H1 (cell line): ENCODE data around the gene KDM2A. TPM values are rescaled to one million over a fixed set of nuclear protein-coding genes. Genes with fewer than 3 reads are reported as not detected.

Experiments
- CTCF ChIA-PET: fragments of 300-600 bp; sonication (Branson Sonifier 250); formaldehyde crosslinking; loops from one replicate; lab custom pipeline; 2021; ENCODE audit not compliant: partially characterized antibody; lab: Charles Lee
- POLR2A ChIA-PET: fragments of 300-600 bp; sonication (Branson Sonifier 250); formaldehyde crosslinking; loops from one replicate; lab custom pipeline; 2021; ENCODE audit warnings: inconsistent platforms; ENCODE audit not compliant: partially characterized antibody; lab: Charles Lee
- DNase-seq, 2 experiments: peaks; one replicate each; pipeline versions ENCODE4 v3.0.0 to v3.0.0-alpha.2; 2010 to 2022; ENCODE audit warnings: low spot score in 2 of 2, low read depth in 1 of 2, mixed read lengths in 1 of 2
- FAIRE-seq: peaks from 2 replicates; lab custom pipeline; 2011; peaks lifted over from hg19 to GRCh38; lab: Jason Lieb, UNC
- H2AFZ ChIP-seq: 2 replicates; pipeline ENCODE4 v1.8.1; 2012; ENCODE audit warnings: low read length, inconsistent platforms
- H2AK5ac ChIP-seq: 2 replicates; pipeline ENCODE4 v1.6.1; 2013; ENCODE audit warnings: low read depth, low read length
- H2BK120ac ChIP-seq: replicated peaks from 2 replicates; pipeline ENCODE3; 2013; ENCODE audit warnings: low read depth, low read length, inconsistent platforms
- H2BK12ac ChIP-seq: 2 replicates; pipeline ENCODE4 v1.6.1; 2013; ENCODE audit warnings: low read depth, low read length
- H2BK15ac ChIP-seq: 2 replicates; pipeline ENCODE4 v1.6.1; 2013; ENCODE audit warnings: low read length
- H2BK20ac ChIP-seq: 2 replicates; pipeline ENCODE4 v1.6.1; 2013; ENCODE audit warnings: low read length
- H2BK5ac ChIP-seq: 2 replicates; pipeline ENCODE4 v1.6.1; 2013; ENCODE audit warnings: low read depth, low read length
- H3K14ac ChIP-seq: 2 replicates; pipeline ENCODE4 v1.6.1; 2013; ENCODE audit warnings: inconsistent platforms; ENCODE audit not compliant: insufficient read length
- H3K18ac ChIP-seq: 2 replicates; pipeline ENCODE4 v1.6.1; 2013; ENCODE audit warnings: low read length; ENCODE audit errors: extremely low read depth
- H3K23ac ChIP-seq: 2 replicates; pipeline ENCODE4 v1.6.1; 2013; ENCODE audit warnings: inconsistent platforms; ENCODE audit not compliant: insufficient read length
- H3K23me2 ChIP-seq: 2 replicates; pipeline ENCODE4 v1.6.1; 2013; ENCODE audit warnings: low read depth, low read length
- H3K27ac ChIP-seq: 2 replicates; pipeline ENCODE4 v1.6.1; 2011; ENCODE audit warnings: low read depth, low read length, inconsistent platforms
- H3K27me3 ChIP-seq, 4 experiments: replicated peaks in 1 of 4; 1 replicate in 1 of 4; 2 replicates in 3 of 4; pipeline versions ENCODE4 v1.6.1 to v1.8.1; 2011 to 2013; ENCODE audit warnings: low read length in 3 of 4, mild to moderate bottlenecking in 3 of 4, inconsistent platforms in 2 of 4, mixed read lengths in 2 of 4, moderate library complexity in 1 of 4; ENCODE audit not compliant: control insufficient read depth in 3 of 4, insufficient read depth in 3 of 4; ENCODE audit errors: extremely low read depth in 1 of 4
- H3K36me3 ChIP-seq, 4 experiments: 2 replicates each; pipeline versions ENCODE4 v1.6.1 to v1.8.1; 2011 to 2013; ENCODE audit warnings: mild to moderate bottlenecking in 4 of 4, low read length in 3 of 4, moderate library complexity in 2 of 4, control low read depth in 1 of 4, inconsistent platforms in 1 of 4; ENCODE audit not compliant: insufficient read depth in 4 of 4, control insufficient read depth in 2 of 4
- H3K4ac ChIP-seq: replicated peaks from 2 replicates; pipeline ENCODE3; 2013; ENCODE audit warnings: low read length, low read depth, mixed read lengths, inconsistent platforms; ENCODE audit not compliant: insufficient read length
- H3K4me1 ChIP-seq, 4 experiments: replicated peaks in 1 of 4; 1 replicate in 1 of 4; 2 replicates in 3 of 4; pipeline versions ENCODE4 v1.6.1 to v1.8.1; 2011 to 2013; ENCODE audit warnings: low read length in 3 of 4, inconsistent platforms in 2 of 4, mixed read lengths in 1 of 4; ENCODE audit not compliant: insufficient read depth in 4 of 4, control insufficient read depth in 3 of 4
- H3K4me2 ChIP-seq, 2 experiments: 2 replicates each; pipeline versions ENCODE4 v1.6.1 to v1.8.1; 2011 to 2013; ENCODE audit warnings: low read depth in 2 of 2, low read length in 2 of 2, control low read depth in 1 of 2, inconsistent platforms in 1 of 2, mild to moderate bottlenecking in 1 of 2; ENCODE audit not compliant: insufficient read depth in 1 of 2
- H3K4me3 ChIP-seq, 4 experiments: fragments of 200-600, 300-600 bp in 1 of 4; sonication (generic), shearing (Covaris generic), sonication (Bioruptor Twin) in 1 of 4; 2 replicates each; pipeline versions ENCODE4 v1.5.1 to v1.8.1; 2011 to 2016; ENCODE audit warnings: low read length in 4 of 4, low read depth in 3 of 4, control low read depth in 2 of 4, inconsistent platforms in 2 of 4, mild to moderate bottlenecking in 2 of 4, mixed read lengths in 1 of 4, moderate library complexity in 1 of 4; ENCODE audit not compliant: insufficient read depth in 2 of 4; ENCODE audit errors: extremely low read depth in 1 of 4
- H3K56ac ChIP-seq: replicated peaks from 2 replicates; pipeline ENCODE3; 2013; ENCODE audit warnings: low read depth, mild to moderate bottlenecking, mixed read lengths, low read length, inconsistent platforms; ENCODE audit not compliant: insufficient read length
- H3K79me1 ChIP-seq: 2 replicates; pipeline ENCODE4 v1.6.1; 2013; ENCODE audit warnings: low read depth, low read length, control low read depth
- H3K79me2 ChIP-seq, 2 experiments: 2 replicates each; pipeline versions ENCODE4 v1.6.1 to v1.8.1; 2012 to 2013; ENCODE audit warnings: low read length in 2 of 2, mild to moderate bottlenecking in 2 of 2, inconsistent platforms in 1 of 2; ENCODE audit not compliant: insufficient read depth in 2 of 2, control insufficient read depth in 1 of 2
- H3K9ac ChIP-seq, 4 experiments: replicated peaks in 1 of 4; 1 replicate in 1 of 4; 2 replicates in 3 of 4; pipeline versions ENCODE4 v1.6.1 to v1.8.1; 2011 to 2013; ENCODE audit warnings: low read depth in 3 of 4, low read length in 3 of 4, control low read depth in 2 of 4, mild to moderate bottlenecking in 2 of 4, moderate library complexity in 2 of 4, inconsistent platforms in 1 of 4; ENCODE audit errors: extremely low read depth in 1 of 4
- H3K9me3 ChIP-seq, 2 experiments: 2 replicates each; pipeline versions ENCODE4 v1.6.1 to v1.8.1; 2012 to 2013; ENCODE audit warnings: mild to moderate bottlenecking in 2 of 2, moderate library complexity in 2 of 2, control low read depth in 1 of 2, inconsistent platforms in 1 of 2, low read depth in 1 of 2, low read length in 1 of 2, mixed read lengths in 1 of 2; ENCODE audit not compliant: insufficient read depth in 2 of 2
- H4K20me1 ChIP-seq, 2 experiments: replicated peaks in 1 of 2; 2 replicates each; pipeline versions ENCODE3 to v1.8.1; 2011 to 2013; ENCODE audit warnings: inconsistent platforms in 2 of 2, low read length in 2 of 2, mild to moderate bottlenecking in 1 of 2; ENCODE audit not compliant: insufficient read depth in 2 of 2, control insufficient read depth in 1 of 2
- H4K5ac ChIP-seq: 2 replicates; pipeline ENCODE4 v1.6.1; 2013; ENCODE audit warnings: low read length, low read depth, mixed read lengths, inconsistent platforms; ENCODE audit not compliant: insufficient read length
- H4K8ac ChIP-seq: 2 replicates; pipeline ENCODE4 v1.8.0; 2013; ENCODE audit warnings: mild to moderate bottlenecking, moderate library complexity, low read length, inconsistent platforms; ENCODE audit not compliant: insufficient read depth; ENCODE audit errors: extremely low read depth
- H4K91ac ChIP-seq: replicated peaks from 2 replicates; pipeline ENCODE3; 2013; ENCODE audit warnings: low read length, mixed read lengths, inconsistent platforms; ENCODE audit not compliant: insufficient read length
- ASH2L ChIP-seq: fragments of 200-600, 300-600 bp; sonication (generic); IDR thresholded peaks from one replicate; pipeline ENCODE4 v1.7.1; 2017; ENCODE audit warnings: low read length
- BACH1 ChIP-seq: IDR thresholded peaks from 2 replicates; pipeline ENCODE4 v1.6.1; 2012; ENCODE audit warnings: low read length, improper control_type of control experiment
- CHD1 ChIP-seq: IDR thresholded peaks from 2 replicates; pipeline ENCODE4 v1.6.1; 2012; ENCODE audit warnings: low read depth, low read length, improper control_type of control experiment
- POLR2AphosphoS5 ChIP-seq: IDR thresholded peaks from 2 replicates; pipeline ENCODE4 v1.6.1; 2011; ENCODE audit warnings: low read depth, low read length
- SIN3A ChIP-seq, 2 experiments: IDR thresholded peaks in 1 of 2; conservative IDR thresholded peaks in 1 of 2; 2 replicates each; pipeline ENCODE4 v1.6.1; 2011 to 2012; ENCODE audit warnings: low read length in 2 of 2, improper control_type of control experiment in 1 of 2, low read depth in 1 of 2, mild to moderate bottlenecking in 1 of 2
- TEAD4 ChIP-seq: IDR thresholded peaks from 2 replicates; pipeline ENCODE4 v1.6.1; 2012; ENCODE audit warnings: low read depth, low read length, inconsistent platforms, mixed read lengths
- YY1 ChIP-seq: IDR thresholded peaks from 2 replicates; pipeline ENCODE4 v1.6.1; 2011; ENCODE audit warnings: low read depth, mild to moderate bottlenecking, low read length
- WGBS, 2 experiments: shearing (Covaris generic) in 1 of 2; methylation state at CpG; one replicate each; pipeline versions ENCODE4 v1.1.6 to v1.1.7; 2013 to 2015; ENCODE audit warnings: low lambda C conversion rate in 2 of 2, mixed read lengths in 2 of 2, inconsistent platforms in 1 of 2, low coverage in 1 of 2, missing lambda C conversion rate in 1 of 2; ENCODE audit not compliant: insufficient replicate concordance in 2 of 2, insufficient coverage in 1 of 2, insufficient read length in 1 of 2; ENCODE audit errors: extremely low coverage in 1 of 2, missing lambda C conversion rate in 1 of 2; 5-methylcytosine and 5-hydroxymethylcytosine counted together
- polyA plus RNA-seq, 7 experiments: library from polyadenylated mRNA; depleted of rRNA in 3 of 7; stranded (reverse) in 5 of 7; unstranded in 2 of 7; fragments of >200 nt in 5 of 7; fragments of 200-250 nt in 2 of 7; gene quantifications; 1 replicate in 5 of 7; 2 replicates in 1 of 7; 4 replicates in 1 of 7; pipeline versions ENCODE4 v1.2.1 to v1.2.3, GENCODE V29; 2011 to 2013; ENCODE audit warnings: missing spikeins in 2 of 7, mixed read lengths in 2 of 7
- total RNA-seq: library from RNA; stranded (reverse); fragmentation: NEBNext Ultra II Directional; extraction: Animal tissue kit (Norgen Biotek cat#: 25700); gene quantifications from 2 replicates; pipeline ENCODE4 v1.2.1, GENCODE V29; 2021
- TF ChIP-seq, protein P1 (sequence below): IDR thresholded peaks from 2 replicates; pipeline ENCODE4 v1.6.1; 2012; ENCODE audit warnings: low read length, inconsistent platforms

Gene KDM2A
- total and polyA plus RNA-seq, 2 of the 8 experiments (the other 6 are each of a cell fraction or from before 2014, with no cell fraction given) = 55.4 to 66.2 TPM

GRCh38 chr11:67288452-67289225 is 169.6 kb downstream of the KDM2A start:
- Histone ChIP-seq H2BK5ac (peak overlapping the region; percentile 95; the same call in 1 of the 2 replicates), H3K23ac (no peak overlapping the region), H2BK20ac (no peak overlapping the region), H3K56ac (peak overlapping the region; percentile 98), H4K8ac (peak overlapping the region; percentile 73), H4K91ac (peak overlapping the region; percentile 94), H2BK120ac (no peak overlapping the region), H3K79me1 (no peaks in the 10 kb centered on the region; the same call in 1 of the 2 replicates), H2BK15ac (no peak overlapping the region), H3K27ac (peak overlapping the region; percentile 86), H2AK5ac (no peak overlapping the region), H4K20me1 (peaks cover 0 to 4% of the 10 kb centered on the region in 2 experiments), H3K36me3 (peaks cover 2 to 22% (median 6%) of the 10 kb centered on the region in 4 experiments; a peak in 6 of 8 replicates), H3K23me2 (peaks cover 7% of the 10 kb centered on the region; the same call in 1 of the 2 replicates), H3K4me1 (peaks cover 0 to 18% (median 11%) of the 10 kb centered on the region in 4 experiments; a peak in 6 of 7 replicates), H3K27me3 (no peaks in the 10 kb centered on the region), H3K4ac (peak overlapping the region; percentile 97), H3K9ac (peak overlapping the region; percentile 35 to 81 (median 70)), H2BK12ac (0 out of 2 replicates have a peak overlapping the region, but pooled peaks have one; percentile 68), H3K14ac (no peak overlapping the region), H3K9me3 (no peaks in the 10 kb centered on the region), H3K79me2 (no peaks in the 10 kb centered on the region; a peak in 1 of 4 replicates), H3K4me3 (peak overlapping the region; percentile 58 to 85 (median 72)), H3K4me2 (peak overlapping the region; percentile 74 to 85), H3K18ac (peak overlapping the region; percentile 71; the same call in 1 of the 2 replicates), H4K5ac (peak overlapping the region; percentile 94), H2AFZ (peak overlapping the region; percentile 35; the same call in 1 of the 2 replicates)
- ChIA-PET POLR2A (interaction anchor here (0.6 to 7.9 kb wide), 15 partner anchors 10 to 172 kb away, joined by 3 to 106 read pairs (median 4); partner anchors contain the start of genes GRK2 and SSH3), CTCF (interaction anchor here (0.6 to 5.9 kb wide), 16 partner anchors 10 to 235 kb away, joined by 3 to 47 read pairs (median 6); partner anchors contain the start of gene SSH3)
- WGBS, 2 experiments = 2% methylated on average over 28 of the region's 87 CpGs; no CpG with 5 or more reads in 1 of the 2 experiments
- no peak for FAIRE-seq
- peak in 1 of 2 experiments; percentile 91 for DNase-seq
- TF ChIP-seq YY1 (no peak), ASH2L (peak; percentile 67), BACH1 (peak; percentile 32; the same call in 1 of the 2 replicates), CHD1 (no peak), SIN3A (conservative IDR thresholded peaks at IDR 0.05 in 1 of 2, IDR thresholded peaks at IDR 0.05 in 1 of 2; ENCODE audit: low read depth in 1 of 2, low read length in 2 of 2) (peak; percentile 18 to 54; a peak in 3 of 4 replicates), TEAD4 (no peak), POLR2AphosphoS5 (0 out of 2 replicates have a peak, but pooled peaks have one; percentile 49)
- TF ChIP-seq, protein P1, sequence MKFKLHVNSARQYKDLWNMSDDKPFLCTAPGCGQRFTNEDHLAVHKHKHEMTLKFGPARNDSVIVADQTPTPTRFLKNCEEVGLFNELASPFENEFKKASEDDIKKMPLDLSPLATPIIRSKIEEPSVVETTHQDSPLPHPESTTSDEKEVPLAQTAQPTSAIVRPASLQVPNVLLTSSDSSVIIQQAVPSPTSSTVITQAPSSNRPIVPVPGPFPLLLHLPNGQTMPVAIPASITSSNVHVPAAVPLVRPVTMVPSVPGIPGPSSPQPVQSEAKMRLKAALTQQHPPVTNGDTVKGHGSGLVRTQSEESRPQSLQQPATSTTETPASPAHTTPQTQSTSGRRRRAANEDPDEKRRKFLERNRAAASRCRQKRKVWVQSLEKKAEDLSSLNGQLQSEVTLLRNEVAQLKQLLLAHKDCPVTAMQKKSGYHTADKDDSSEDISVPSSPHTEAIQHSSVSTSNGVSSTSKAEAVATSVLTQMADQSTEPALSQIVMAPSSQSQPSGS = no peak
